Activated CD8-positive, alpha-beta memory T cell treated with anti-CD3 and anti-CD28 coated beads for 1 hour (primary cell): Measurements from ENCODE around the gene PPARA.

Experiments used
- DNase-seq, 2 donors: peaks; one replicate each; pipeline ENCODE4 v3.0.0-alpha.2; 2020; ENCODE audit warnings: low read depth in 1 of 2; ENCODE audit errors: extremely low read depth in 1 of 2

The PPARA gene

DNA sequence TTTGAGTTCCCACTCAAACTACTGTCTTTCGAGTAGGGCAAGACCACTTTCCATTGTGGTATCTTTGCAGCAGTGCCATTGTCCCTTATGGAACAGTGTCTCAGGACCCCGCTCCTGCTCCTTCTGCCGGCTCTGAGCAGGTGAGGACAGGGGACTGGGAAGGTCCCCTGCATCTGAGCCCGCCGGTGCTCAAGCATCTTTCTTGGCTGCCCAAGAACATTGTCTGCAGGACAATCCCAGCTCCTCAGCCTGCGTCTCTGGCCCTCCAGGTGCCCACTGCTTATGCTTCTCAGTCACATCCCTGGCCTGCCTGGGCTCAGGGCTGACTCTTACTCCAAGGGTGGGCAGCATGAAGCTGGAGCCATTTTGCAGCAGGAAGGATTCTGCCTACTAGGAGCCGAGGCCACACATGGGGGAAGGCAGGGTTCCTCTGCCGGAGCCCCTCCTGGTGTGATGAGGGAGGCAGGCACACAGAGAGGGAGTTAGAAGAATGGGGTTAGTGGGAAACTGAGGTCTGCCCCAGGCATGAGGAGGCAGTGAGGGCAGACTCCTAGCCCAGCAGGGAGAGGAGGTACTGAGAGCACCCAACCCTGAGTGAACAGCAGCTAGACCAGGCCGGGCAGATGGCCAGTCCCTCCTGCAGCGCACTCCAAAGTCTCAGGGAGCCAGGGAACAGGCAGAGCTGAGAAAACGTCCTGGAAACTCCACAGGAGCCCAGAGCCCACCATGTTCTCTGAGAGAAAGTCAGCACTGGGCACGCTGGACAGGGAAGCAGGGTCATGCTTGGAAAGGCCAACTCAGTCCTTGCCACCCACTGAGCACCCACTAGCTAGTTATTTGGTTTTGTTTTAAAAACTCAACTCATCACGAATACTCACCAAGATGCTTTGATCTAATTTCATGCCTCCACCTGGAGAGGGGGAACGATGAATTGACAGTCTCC, 7.5 kb upstream of the PPARA start:
- DNase-seq = no peak

DNA sequence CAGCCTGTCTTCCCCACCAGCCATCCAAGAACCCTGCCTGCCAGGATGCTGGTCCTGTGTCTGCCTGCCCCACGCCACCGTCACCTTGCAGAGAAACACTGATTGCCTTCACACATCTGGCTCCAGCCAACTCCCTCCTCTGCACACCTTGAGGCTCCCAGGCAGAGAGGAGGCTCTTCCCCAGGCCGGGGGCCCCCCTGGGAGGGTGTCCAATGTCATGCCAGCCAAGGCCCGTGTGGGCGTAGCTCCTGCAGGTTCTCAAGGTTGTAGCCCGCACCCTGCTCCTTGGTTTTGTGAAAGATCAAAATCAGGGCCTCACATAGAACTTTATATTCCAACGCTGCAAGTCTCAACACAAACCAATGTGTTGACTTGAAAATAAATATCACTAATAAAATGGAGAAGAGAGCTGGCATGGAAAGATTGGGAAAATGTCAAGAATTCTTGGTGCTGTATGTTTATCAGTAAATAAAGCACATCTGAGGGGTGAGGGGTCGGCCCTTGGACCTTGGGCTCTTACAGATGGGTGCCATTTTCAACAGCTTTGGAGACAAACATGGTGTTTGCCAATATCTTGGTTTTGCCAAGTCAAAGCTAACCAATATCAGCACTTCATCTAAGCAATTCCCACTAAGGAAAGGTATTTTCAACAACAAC, 6.7 kb upstream of the PPARA start:
- DNase-seq = no peak

DNA sequence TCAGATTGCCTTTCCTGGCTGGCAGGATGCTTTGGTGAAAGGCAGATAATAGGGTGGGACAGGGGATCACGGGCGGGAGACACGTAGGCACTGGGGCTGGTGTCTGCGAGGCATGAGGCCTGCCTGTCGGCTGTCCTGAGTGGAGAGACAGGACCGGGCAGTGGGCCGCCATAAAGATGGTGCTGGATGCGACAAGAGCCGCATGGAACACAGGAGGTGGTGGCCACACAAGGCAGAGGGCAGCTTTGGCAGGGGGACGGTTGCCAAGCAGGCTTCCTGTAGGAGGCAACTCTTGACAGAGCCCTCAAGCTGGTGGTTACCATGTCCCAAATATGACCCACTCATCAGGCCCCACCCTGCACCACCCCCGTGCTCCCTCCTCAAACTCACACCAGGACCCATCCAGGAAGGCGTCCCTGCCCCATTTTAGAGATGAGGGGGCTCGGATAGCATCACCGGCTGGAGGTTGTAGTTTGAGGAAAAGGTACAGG, 4.9 kb upstream of the PPARA start:
- no peak for DNase-seq

DNA sequence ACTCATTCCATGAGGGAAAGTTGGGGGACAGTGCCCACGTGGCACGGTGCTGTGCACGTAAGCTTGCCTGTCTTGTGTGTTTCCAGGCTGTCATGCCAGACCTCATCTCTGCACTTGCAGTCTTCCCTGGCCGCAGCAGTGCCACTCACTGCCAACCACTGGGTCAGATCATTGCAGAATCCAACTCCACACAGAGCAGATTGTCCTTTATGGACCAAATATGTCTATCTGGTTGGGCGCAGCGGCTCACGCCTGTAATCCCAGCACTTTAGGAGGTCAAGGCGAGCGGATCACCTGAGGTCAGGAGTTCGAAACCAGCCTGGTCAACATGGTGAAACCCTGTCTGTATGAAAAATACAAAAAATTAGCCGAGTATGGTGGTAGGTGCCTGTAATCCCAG, 4.4 kb upstream of the PPARA start:
- no peak for DNase-seq

DNA sequence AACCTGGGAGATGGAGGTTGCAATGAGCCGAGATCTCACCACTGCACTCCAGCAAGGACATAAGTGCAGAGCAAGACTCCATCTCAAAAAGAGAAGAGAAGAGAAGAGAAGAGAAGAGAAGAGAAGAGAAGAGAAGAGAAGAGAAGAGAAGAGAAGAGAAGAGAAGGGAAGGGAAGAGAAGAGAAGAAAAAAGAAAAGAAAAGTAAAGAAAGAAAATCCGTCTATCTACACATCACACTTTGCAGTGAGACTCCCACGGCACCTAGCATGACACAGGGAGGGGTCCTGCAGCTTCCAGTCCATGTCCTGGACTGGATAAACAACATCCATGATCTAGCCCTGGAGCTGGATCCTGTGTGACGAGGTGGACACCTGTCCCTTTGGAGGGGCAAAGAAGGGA, 4.0 kb upstream of the PPARA start:
- DNase-seq = no peak

DNA sequence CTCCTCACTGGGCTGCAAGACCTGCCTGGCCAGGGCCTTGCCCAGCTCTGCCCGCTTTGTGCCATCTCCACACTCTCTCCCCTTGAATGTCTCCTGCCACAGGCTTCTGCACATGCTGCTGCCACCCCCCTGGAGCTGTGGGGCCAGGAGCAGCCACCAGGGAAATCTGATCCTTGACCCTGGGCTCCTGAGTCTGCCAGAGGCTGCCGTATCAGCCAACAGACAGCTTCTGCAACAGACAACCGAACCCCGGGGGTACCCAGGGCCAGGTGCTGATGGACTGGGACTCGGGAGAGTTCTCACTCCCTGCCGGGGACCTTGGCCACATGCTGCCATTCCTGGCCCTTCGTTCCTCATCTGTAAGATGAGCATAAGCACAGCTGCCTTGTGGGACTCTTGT, 3.3 kb upstream of the PPARA start:
- DNase-seq = no peak

DNA sequence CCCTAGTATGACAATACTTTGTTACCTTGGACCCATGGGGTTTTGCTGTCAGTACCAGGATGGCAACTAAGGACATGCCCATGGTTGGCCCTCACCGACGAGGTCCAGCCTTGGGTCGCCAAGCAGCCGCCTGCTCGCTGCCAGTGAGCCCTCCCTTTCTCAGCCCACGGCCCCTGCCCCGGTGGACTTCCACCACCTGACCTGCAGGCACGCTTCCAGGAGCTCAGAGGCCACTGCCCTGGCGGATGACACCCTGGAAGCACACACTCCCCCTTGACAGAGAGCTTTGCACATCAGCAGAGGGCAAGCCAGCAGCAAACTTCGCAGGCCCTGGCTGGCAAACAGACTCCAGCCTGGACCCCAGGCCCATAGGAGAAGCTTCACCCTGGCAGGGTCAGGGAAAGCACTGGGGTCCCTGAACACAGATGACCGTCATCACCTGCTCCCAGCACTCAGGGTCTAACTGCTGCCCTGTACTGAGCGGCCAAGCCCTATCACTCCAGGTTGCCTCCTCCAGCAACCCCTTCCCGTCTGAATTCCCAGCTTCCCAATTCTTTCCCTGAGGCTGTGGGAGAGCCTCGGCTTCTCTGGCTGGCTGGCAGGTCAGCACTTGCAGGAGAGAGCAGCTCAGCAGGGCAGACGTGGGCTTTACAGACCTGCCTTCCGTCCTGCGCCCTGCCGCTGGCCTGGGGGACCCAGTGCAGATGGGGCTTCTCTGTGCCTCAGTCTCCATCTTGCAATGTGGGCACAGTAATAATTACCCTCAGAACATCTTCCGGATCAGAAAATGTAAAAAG, 2.7 kb upstream of the PPARA start:
- DNase-seq = no peak

DNA sequence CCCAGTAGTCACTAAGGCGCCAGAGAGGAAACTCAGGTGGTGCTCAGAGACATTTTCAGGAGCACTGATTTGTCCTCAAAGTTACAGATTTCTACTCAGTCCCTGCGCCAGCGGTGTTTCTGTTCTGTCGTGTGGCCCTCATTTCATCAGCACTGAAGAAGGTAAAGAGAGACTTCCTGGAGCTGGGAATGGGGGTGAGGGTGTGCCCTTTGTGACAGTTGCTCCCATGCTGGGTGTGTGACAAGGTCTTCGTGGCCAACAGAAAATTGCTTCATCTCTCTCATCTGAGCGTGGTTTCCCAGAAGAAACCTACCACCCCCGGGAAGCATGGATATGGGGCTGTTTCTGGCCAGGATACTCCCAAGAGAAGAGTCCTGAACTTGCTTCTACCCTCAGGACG, 2.0 kb upstream of the PPARA start:
- DNase-seq = no peak

DNA sequence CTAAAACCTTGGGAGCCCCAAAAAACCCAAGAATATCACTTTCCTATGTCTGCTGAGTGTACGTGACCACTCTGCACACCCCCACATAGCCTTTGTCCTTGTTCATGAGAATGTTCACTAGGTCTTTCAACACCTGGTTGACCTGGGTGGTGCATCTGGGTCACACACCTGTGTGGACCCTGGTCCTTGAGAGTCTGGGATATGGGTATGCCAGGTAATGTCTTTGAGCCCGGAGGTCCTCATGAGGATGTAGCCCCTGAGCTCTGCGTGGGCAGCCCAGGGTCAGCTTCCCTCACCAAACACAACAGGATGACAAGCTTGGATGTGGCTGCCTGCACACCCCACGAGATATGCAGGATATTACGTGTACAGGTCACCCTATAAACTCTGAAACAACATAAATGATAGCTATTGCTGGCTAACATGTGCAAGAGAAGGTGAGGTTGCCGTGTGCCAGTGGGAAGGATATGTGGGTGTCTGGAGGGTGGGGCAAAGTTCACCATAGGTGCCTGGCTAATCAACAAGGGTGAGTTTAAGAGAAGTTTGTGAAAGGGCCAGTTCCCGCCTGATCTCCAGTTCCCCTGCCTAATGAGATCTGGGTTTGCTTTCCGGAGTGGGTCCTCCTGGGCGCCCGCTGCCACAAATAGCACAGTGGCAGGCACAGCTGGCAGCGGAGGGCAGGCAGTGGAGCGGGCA, 1.4 kb upstream of the PPARA start:
- no peak for DNase-seq

DNA sequence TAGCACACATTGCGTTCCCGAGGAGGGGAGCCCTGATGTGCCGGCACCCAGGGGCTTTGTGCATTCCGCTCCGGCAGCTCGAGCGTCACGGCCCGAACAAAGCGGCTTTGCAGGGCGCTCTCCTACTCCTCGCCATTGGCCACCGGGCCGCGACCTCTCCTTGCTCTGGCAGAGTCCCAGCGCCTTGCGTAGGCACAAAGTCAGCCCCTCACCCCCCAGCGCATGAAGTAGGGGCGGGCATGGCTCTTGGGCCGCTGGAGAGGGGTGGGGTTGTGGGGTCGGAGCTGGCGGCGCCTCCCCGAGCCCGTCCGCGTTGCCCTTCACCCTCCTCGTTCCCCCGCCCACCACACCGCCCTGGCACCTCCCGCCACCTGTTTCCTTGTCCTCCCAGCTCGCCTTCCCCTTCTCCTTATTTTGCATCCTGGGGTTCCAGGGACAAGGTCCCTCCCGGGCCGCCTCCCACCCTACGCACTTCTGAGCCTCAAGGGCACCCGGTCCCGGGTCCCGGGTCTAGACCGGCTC, 753 bp upstream of the PPARA start:
- DNase-seq = peak in 1 of 2 donors; percentile 14

DNA sequence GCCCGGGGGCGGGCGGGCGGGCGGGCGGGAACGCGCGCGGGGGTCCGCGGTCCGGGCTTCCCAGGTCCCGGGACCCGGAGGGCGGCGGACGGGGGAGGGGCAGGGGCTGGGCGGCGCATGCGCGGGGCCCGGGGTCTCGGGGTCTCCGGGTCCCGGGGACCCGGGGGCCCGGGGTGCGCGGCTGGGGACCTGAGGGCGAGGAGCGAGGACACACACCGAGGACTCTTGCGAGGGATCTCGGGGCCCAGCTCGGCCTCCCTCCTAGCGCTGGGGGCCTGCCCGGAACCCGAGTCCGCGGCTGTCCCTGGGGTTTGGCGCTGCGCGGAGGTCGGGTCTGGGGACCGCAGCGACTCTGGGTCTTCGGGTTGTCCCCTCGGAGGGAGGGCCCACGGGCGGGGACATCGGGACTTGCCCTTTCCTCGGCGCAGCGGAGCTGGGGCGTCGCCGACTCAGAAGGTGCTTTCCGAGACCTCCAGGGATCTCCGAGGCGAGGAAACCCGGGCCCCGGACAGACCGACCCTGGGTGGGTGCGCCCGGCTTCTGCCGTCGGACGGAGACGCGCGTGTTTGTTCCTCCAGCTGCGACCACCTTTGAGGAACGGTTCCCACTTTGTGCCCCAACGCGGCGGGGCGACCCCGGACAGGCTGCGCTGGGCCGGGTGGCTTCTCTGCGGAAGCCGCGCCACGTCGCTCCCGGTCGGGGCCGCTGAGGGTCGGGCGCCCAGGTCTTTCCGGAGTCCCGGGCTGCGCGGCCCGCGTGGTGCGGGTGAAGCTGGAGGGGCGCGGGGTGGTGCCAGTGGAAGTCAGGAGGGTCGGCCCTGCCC, 540 bp downstream of the PPARA start:
- DNase-seq = peak in 1 of 2 donors; percentile 34

DNA sequence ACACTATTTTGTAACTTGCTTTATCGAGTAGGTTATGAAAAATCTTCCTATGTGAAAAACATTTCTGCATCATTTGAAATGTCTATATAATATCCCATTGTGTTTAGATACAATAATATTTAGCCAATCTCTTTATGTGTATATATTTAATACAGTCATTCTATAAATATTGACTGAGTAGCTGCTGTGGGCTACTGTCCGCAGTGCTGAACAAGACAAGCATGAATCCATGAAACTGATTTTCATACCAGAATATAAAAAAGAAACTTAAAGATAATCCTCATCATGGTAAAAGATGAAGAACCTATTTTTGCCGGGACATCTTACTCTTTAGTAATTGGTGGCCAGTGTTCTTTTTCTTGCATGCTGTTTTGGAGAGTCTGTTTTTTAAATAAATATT, 3.6 kb downstream of the PPARA start:
- DNase-seq = no peak

DNA sequence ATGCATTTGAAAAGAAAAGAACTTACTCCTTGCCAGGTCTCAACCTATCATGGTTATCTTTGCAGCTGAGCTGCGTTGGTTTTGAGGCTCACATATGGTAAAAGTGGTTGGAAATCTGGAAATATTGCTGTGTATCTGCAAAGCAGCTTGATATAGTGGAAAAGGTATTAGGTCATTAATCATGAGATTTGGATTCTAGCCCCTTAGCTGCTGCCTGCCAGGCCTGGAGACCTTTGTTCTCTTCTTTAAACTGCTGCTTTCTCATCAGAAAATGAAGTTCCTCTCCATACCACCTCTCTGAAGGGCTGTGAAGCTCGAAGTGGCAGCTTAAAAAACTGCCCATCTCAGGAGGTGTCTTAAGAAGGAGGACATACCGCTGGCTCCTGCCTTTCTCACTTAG, 5.7 kb downstream of the PPARA start:
- DNase-seq = no peak

DNA sequence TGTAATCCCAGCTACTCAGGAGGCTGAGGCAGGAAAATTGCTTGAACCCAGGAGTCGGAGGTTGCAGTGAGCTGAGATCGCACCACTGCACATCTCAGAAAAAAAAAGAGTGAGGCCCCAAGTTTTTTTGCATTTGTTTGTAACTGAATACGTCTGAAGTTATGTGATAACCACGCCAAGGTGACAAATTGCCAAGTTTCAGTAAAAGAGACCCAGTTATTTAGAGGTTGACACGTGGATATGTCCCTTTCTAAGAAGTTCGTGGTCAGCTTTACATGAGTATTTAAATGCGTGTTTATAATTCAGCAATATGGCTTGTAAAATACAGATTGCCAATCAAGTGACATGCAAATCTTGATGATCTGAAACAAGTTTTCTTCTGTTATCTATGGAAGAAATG, 8.0 kb downstream of the PPARA start:
- DNase-seq = no peak

DNA sequence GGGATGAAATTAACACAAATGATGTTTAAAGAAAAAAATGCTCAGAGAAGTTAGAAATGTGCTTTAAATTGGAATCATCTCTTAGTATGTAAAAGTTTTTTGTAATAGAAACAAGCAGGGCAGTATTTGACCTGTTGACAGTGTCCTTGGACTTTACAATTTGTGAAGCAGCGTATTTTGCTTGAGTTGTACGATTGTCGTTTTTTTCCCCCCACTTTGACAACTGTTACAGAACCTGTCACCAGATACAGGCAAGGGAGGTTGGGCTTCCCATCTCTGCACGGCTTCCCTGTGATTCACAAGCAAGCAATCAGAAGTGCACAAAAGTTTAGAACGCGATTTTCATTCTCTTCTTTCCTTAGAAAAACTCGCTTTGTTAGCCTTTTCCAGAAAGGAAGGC, 8.9 kb downstream of the PPARA start:
- DNase-seq = no peak

DNA sequence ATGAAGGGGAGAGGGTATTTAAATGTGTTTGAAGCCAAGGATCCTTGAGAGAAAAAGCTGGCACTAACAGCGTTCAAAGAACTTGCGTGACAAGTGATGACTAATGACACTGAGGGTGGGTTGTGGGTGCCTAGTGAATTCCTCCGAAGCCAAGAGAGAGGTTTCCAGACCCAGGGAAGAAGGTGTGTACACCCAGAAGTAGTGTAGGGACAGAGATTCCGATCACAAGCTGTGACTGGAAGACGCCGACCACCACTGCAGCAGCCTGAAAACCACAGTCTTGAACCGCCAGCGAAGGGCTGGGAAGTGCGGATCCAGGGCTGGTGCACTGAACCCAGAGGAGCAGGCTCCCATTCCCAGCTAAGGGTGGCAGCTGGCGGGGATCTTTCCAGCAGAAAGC, 9.5 kb downstream of the PPARA start:
- no peak for DNase-seq

DNA sequence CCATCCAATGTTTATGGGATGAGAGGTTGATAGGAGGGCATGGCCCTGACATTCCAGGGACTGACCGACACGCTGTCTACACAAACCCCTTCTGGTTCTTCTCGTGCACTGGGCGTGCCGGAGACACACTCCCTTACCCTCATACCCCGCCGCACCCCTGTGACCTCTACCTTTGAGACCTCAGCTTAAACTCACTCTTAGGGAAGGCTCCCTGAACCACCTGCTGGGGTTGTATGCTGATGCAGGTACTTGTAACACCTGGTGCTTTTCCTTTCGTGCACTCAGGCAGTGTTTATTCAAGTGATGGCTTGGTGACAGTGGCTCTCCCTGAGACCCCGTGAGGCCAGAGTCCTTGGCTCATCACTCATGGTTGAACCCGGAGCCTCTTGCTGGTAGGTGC, 12.0 kb downstream of the PPARA start:
- DNase-seq = no peak

DNA sequence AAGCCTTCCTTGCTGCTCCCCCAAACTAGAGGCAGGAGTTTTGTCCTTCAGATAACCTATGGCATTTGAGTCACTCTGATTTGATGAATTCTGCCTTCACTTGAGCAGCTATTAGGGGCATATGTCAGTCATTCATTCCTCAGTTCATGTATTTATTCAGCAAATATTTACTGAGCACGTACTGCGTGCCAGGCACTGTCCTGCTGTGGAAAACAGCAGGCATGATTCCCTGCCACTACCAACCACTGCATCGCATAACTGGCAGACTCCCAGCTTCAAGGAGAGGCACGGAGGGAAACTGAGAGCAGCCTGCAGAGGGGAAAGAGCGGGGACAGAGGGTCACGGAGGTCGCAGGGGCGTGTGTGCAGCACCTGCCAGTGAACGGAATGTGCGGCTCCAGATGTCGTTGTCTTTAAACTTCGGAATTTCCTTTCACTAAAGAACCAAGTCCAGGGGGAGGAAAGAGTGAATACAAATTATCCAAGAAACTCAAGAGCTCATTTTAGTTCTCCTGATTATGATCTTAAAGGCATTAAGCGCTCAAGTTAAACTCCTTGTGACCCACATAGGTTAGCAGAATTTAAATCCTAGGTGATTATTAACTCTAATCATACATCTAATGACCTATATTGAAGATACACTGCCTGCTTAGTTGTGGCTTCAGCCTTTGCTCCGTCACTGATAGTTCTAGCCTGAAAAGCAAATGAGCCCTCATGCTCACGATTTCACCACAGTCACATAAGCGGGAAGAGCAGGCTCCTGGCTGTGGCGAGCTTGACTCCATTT, 12.6 kb downstream of the PPARA start:
- DNase-seq = no peak

DNA sequence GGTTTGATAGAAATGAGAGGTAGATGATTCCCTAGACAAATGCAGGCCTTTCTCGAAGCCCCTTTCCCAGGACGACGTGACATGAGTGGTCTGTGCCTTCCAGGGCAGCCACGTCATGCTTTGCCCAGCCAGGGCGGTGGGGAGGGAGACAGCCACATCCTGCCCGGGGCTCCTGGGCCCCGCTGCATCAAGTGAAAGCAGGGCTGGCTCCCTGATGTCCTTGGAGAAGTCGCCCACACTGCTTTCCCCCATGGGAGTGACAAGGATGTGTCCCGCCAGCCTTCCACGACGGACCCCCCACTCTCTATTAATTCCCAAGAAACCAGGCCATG, 13.2 kb downstream of the PPARA start:
- no peak for DNase-seq
